ENCODE results near the gene MISFA.
"Not testable (repeated sequence)": the region's sequence is repeated elsewhere in the genome, so short reads cannot be mapped to it uniquely, and the experiment has no call there.

The MISFA gene

DNA sequence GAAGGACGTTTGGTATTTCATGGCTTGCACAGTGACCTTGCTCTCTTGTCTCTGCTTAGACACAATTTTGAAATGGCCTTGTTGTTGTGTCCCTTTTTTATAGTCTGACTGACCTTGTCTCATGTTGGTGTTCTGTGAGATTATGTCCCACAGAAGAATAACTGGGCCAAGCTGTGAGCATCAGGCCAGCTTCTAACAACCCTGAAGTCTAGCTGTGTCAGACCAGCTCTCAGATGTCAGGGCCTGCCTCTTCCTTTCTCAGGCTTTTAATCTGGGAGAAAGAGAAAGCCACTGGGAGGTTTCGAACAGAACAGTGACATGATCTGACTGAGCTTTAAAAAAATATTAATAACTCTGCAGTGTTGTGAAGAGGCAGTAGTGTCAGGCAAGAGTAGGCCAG, 9.0 kb upstream of the MISFA start:
- Histone ChIP-seq H3K4me1 (peaks cover 0 to 42% (median 25%) of the 10 kb centered on the region in 4 donors), H3K27ac (no peak overlapping the region), H3K4me3 (no peak overlapping the region), H3K27me3 (no peaks in the 10 kb centered on the region), H3K36me3 (peaks cover 0 to 3% (median 2%) of the 10 kb centered on the region in 3 donors), H3K9me3 (no peaks in the 10 kb centered on the region)
- TF ChIP-seq, protein P1, sequence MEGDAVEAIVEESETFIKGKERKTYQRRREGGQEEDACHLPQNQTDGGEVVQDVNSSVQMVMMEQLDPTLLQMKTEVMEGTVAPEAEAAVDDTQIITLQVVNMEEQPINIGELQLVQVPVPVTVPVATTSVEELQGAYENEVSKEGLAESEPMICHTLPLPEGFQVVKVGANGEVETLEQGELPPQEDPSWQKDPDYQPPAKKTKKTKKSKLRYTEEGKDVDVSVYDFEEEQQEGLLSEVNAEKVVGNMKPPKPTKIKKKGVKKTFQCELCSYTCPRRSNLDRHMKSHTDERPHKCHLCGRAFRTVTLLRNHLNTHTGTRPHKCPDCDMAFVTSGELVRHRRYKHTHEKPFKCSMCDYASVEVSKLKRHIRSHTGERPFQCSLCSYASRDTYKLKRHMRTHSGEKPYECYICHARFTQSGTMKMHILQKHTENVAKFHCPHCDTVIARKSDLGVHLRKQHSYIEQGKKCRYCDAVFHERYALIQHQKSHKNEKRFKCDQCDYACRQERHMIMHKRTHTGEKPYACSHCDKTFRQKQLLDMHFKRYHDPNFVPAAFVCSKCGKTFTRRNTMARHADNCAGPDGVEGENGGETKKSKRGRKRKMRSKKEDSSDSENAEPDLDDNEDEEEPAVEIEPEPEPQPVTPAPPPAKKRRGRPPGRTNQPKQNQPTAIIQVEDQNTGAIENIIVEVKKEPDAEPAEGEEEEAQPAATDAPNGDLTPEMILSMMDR (IDR thresholded peaks at IDR 0.05) = no peak
- intact Hi-C loops (cut with DNase I; ENCODE audit: low total_unique reads) = no loop called here
- no peak for DNase-seq

DNA sequence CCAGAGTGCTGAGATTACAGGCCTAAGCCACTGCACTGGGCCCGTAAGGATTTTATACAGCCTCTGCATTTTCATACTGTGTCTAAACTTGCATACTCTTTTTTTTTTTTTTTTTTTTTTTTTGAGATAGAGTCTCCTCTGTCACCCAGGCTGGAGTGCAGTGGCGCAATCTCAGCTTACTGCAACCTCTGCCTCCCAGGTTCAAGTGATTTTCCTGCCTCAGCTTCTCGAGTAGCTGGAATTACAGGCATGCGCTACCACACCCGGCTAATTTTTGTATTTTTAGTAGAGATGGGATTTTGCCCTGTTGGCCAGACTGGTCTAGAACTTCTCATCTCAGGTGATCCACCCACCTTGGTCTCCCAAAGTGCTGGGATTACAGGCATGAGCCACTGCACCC, 5.5 kb upstream of the MISFA start:
- Histone ChIP-seq H3K4me1 (peaks cover 0 to 20% (median 13%) of the 10 kb centered on the region in 4 donors), H3K36me3 (peaks cover 0 to 13% (median 7%) of the 10 kb centered on the region in 3 donors)
- H3K9me3 ChIP-seq; H3K4me3 ChIP-seq; H3K27me3 ChIP-seq; intact Hi-C loops (cut with DNase I; ENCODE audit: low total_unique reads); DNase-seq; H3K27ac ChIP-seq: not testable (repeated sequence)

- peaks cover 0 to 13% (median 7%) of the 10 kb centered on the region in 3 donors for H3K36me3 ChIP-seq
- no peak overlapping the region for H3K27ac ChIP-seq
- no peak overlapping the region for H3K4me3 ChIP-seq
- TF ChIP-seq, protein P1 (IDR thresholded peaks at IDR 0.05) = no peak
- peaks cover 0 to 9% (median 4%) of the 10 kb centered on the region in 4 donors for H3K4me1 ChIP-seq
- no peak for DNase-seq
- no peaks in the 10 kb centered on the region for H3K9me3 ChIP-seq
- no peaks in the 10 kb centered on the region for H3K27me3 ChIP-seq
- intact Hi-C loops (cut with DNase I; ENCODE audit: low total_unique reads) = no loop called here
Measured at GRCh38 chr11:18594999-18595749, 4.4 kb upstream of the MISFA start.

DNA sequence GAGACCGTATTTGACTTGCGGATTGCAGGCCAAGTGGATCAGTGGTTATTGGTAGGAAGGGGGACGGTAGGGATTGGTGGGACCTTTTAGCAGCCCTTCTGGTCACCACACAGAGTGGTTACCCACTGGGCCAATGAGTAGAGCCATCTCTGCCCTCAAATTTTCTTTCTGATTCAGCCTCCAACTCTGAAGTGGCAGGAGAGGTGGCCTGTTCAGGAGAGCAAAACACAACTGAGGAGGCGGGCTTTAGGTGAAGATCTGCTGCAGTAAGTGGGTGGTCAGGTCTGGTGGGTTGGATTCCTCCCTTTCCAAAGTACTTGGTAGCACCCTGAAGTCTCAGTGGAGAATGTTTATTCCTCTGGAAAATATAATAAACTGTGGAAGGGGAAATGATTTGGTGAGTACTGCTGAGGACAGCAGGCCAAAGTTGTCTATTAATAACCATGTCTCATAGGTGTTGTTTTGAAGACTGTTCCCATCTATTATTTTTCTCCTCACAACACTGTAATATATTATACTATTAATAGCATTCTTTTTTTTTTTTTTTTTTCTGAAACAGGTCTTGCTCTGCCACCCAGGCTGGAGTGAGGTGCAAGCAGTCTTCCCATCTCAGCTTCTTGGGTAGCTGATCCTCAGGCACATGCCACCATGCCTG, 1.5 kb downstream of the MISFA start:
- no peak for DNase-seq
- peaks cover 0 to 16% (median 3%) of the 10 kb centered on the region in 3 donors for H3K36me3 ChIP-seq
- H3K4me1 ChIP-seq = peaks cover 0 to 4% (median 0%) of the 10 kb centered on the region in 4 donors
- H3K27ac ChIP-seq = no peak overlapping the region
- TF ChIP-seq, protein P1 (IDR thresholded peaks at IDR 0.05) = no peak
- intact Hi-C loops (cut with DNase I; ENCODE audit: low total_unique reads) = no loop called here
- H3K9me3 ChIP-seq = no peaks in the 10 kb centered on the region
- no peak overlapping the region for H3K4me3 ChIP-seq
- no peaks in the 10 kb centered on the region for H3K27me3 ChIP-seq

DNA sequence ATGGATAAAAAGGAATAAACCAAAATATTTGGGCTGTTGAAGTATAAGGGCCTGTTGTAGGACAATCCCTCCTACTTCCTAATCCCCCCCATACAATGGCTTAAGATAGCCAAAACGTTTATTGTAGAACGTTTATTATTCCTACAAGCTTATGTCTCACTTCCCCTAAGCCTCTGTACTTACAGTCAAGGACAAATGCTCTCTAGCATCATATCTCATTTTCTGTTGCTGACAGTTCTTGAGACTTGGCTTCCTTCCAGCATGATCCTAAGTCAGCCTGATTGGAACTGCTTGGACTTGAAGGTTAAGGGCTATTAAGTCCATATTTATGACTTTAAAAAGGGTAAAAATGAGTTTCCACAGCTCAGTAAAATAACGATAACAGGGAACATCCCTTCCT, 8.8 kb downstream of the MISFA start:
- Histone ChIP-seq H3K27me3 (no peaks in the 10 kb centered on the region), H3K4me3 (no peak overlapping the region), H3K4me1 (no peaks in the 10 kb centered on the region), H3K9me3 (no peaks in the 10 kb centered on the region), H3K27ac (no peak overlapping the region), H3K36me3 (peaks cover 31 to 70% (median 62%) of the 10 kb centered on the region in 3 donors)
- DNase-seq = no peak
- intact Hi-C loops (cut with DNase I; ENCODE audit: low total_unique reads) = no loop called here
- TF ChIP-seq, protein P1 (IDR thresholded peaks at IDR 0.05) = no peak

DNA sequence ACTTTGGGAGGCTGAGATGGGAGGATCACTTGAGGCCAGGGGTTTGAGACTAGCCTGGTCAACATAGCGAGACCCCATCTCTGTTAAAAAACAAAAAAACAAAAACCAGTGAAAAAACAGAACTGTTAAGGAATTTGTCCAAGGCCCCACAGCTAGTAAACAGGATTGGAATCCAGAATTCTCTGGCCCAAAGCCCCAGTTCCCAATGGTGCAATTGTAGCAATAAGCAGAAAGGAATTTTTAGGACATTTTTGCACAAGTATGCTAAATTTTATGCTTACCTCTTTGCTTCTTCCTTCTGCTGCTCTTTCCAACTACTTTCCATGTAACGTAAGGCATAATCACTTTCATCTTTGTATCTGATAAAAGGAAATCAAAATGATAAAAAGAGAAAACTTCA, 11.6 kb downstream of the MISFA start:
- TF ChIP-seq, protein P1 (IDR thresholded peaks at IDR 0.05) = no peak
- no peak for DNase-seq
- no peaks in the 10 kb centered on the region for H3K4me1 ChIP-seq
- peaks cover 49 to 90% (median 78%) of the 10 kb centered on the region in 3 donors for H3K36me3 ChIP-seq
- H3K27me3 ChIP-seq = no peaks in the 10 kb centered on the region
- H3K4me3 ChIP-seq = no peak overlapping the region
- no peaks in the 10 kb centered on the region for H3K9me3 ChIP-seq
- intact Hi-C loops (cut with DNase I; ENCODE audit: low total_unique reads) = no loop called here
- no peak overlapping the region for H3K27ac ChIP-seq

Measured in tibial artery (tissue), 4 donors.